HG02970 (cell line): ENCODE results near the gene C2CD4C.
"Not testable (repeated sequence)": the region's sequence is repeated elsewhere in the genome, so short reads cannot be mapped to it uniquely, and the experiment has no call there.

Experiments
- ATAC-seq: cut with Tn5 transposase; IDR thresholded peaks from one replicate; pipeline ENCODE4 v1.9.1; 2021; ENCODE audit warnings: mild to moderate bottlenecking, moderate library complexity, moderate number of reproducible peaks; ENCODE audit not compliant: unreplicated experiment, low FRiP score

The C2CD4C gene

DNA sequence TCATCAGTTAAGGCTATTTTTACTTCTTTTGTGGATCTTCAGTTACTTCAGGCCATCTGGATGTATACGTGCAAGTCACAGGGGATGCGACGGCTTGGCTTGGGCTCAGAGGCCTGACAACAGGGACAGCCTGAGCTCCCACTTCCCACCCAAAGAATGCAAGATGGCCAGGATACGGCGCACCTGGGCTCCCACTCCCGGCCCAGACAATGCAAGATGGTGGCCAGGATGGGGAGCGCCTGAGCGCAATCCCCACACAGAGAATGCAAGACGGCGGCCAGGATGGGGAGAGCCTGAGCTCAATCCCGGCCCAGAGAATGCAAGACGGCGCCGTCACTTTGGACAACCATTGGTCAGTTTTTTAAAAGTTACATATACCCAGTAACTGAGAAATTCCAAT, 39.1 kb downstream of the C2CD4C start:
- no peak for ATAC-seq

GRCh38 chr19:369256-369655, 39.7 kb downstream of the C2CD4C start:
- no peak for ATAC-seq

GRCh38 chr19:368630-369024, 40.3 kb downstream of the C2CD4C start:
- ATAC-seq: no peak

GRCh38 chr19:367963-368629, 40.9 kb downstream of the C2CD4C start:
- ATAC-seq: no peak

DNA sequence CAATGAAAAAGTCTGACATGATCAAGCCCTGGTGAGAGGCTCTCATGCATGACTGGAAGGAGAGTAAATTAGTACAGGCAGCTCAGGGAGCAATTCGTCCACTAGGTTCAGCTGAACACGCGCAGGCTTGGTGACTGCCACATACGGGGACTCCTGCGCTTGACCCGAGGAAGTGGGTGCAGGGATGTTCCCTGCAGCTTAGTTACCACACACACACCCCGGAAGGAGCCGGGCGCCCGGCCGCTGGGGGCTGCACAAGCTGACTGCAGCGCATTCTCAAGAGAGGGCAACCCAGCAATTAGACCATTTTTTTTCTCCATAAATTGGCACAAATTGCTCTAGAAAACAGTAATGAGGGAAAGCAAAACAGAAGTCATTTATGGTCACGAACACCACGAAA, 41.4 kb downstream of the C2CD4C start:
- ATAC-seq: no peak

DNA sequence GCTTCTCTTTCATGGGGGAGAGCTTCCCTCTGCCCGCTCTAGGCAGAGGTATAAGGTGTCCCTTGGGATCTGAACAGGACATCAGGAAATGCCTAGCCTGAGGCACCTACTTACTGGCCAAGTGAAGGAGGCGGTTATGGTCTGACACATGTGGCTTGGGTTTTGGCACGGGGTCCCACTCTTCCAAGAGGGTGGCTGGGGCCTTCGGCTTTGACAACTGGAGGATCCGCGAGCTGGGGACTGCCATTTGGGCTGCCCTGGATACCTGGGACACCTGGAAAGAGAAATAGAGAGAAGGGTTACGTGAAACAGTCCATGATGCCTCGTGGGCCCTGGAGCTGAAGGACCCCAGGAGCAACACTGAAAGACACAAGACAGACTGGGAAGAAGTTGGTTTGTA, 42.0 kb downstream of the C2CD4C start:
- ATAC-seq: no peak

- ATAC-seq: no peak
Observed at GRCh38 chr19:366205-366783, 42.7 kb downstream of the C2CD4C start.

GRCh38 chr19:364496-365287, 44.3 kb downstream of the C2CD4C start:
- no peak for ATAC-seq

GRCh38 chr19:362683-363082, 46.3 kb downstream of the C2CD4C start:
- ATAC-seq: no peak

DNA sequence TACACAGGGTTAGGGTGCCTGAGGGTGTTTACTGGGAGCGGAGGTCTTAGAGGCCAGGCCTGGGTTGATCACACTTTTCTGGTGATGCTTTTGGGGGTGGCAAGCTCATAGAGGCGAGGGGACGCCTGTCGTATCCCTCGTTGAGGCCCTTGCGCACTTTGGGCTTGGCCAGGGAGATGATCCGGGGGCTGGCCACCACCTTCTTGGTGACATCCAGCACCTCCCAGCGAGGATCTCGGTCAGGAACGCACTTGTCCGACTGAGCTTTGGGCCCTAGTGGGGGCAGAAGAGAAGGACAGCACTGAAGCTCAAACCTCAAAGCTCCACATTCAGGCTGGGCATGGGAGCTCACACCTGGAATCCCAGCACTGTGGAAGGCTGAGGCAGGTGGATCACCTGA, 46.8 kb downstream of the C2CD4C start:
- no peak for ATAC-seq

- no peak for ATAC-seq
Observed at GRCh38 chr19:359653-359925, 49.4 kb downstream of the C2CD4C start.

DNA sequence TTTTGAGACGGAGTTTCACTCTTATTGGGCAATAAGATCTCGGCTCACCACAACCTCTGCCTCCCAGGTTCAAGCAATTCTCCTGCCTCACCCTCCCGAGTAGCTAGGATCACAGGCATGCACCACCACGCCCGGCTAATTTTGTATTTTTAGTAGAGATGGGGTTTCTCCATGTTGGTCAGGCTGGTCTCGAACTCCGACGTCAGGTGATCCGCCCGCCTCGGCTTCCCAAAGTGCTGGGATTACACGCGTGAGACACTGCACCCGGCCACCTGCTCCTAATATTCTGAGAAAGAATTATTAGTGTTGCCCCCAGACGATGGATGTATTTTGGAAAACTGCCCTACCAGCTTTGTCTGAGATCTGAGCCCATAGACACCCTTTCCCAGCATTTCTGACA, 53.4 kb downstream of the C2CD4C start:
- not testable (repeated sequence) for ATAC-seq
